H9 (cell line): ENCODE data around the gene PPM1J. TPM values are rescaled to one million over a fixed set of nuclear protein-coding genes. Genes with fewer than 3 reads are reported as not detected.
A peak's percentile ranks its signal among the peaks of the same experiment; 100 is the strongest.

ENCODE experiments used
- DNase-seq: peaks from one replicate; pipeline ENCODE4 v3.0.0-alpha.2; 2017
- H2AFZ ChIP-seq: one replicate; pipeline ENCODE4 v1.6.1; 2013; ENCODE audit warnings: mild to moderate bottlenecking, low read length, control low read depth, moderate library complexity
- H2AK5ac ChIP-seq: 2 replicates; pipeline ENCODE4 v1.6.1; 2013; ENCODE audit warnings: low read length, control low read depth, mixed read lengths; ENCODE audit not compliant: insufficient read length
- H2BK120ac ChIP-seq: one replicate; pipeline ENCODE4 v1.6.1; 2013; ENCODE audit warnings: low read depth, mild to moderate bottlenecking, low read length, control low read depth, inconsistent platforms; ENCODE audit not compliant: poor library complexity, severe bottlenecking
- H2BK12ac ChIP-seq: 2 replicates; pipeline ENCODE4 v1.6.1; 2013; ENCODE audit warnings: low read length, control low read depth, mixed read lengths, low read depth; ENCODE audit not compliant: insufficient read length
- H2BK15ac ChIP-seq: 2 replicates; pipeline ENCODE4 v1.6.1; 2013; ENCODE audit warnings: low read depth, low read length, control low read depth
- H2BK20ac ChIP-seq: one replicate; pipeline ENCODE4 v1.6.1; 2013; ENCODE audit warnings: low read depth, mild to moderate bottlenecking, low read length, control low read depth, inconsistent platforms; ENCODE audit not compliant: poor library complexity, severe bottlenecking
- H2BK5ac ChIP-seq: 2 replicates; pipeline ENCODE4 v1.6.1; 2013; ENCODE audit warnings: low read length, control low read depth, mixed read lengths; ENCODE audit not compliant: insufficient read length
- H3K14ac ChIP-seq: 2 replicates; pipeline ENCODE4 v1.6.1; 2013; ENCODE audit warnings: low read length, control low read depth; ENCODE audit not compliant: insufficient read depth
- H3K18ac ChIP-seq: 2 replicates; pipeline ENCODE4 v1.6.1; 2013; ENCODE audit warnings: low read depth, mild to moderate bottlenecking, mixed read lengths, low read length, control low read depth; ENCODE audit not compliant: insufficient read length
- H3K23ac ChIP-seq: 2 replicates; pipeline ENCODE4 v1.6.1; 2013; ENCODE audit warnings: low read length, control low read depth, mixed read lengths, low read depth; ENCODE audit not compliant: insufficient read length
- H3K23me2 ChIP-seq: 2 replicates; pipeline ENCODE4 v1.6.1; 2013; ENCODE audit warnings: low read depth, mild to moderate bottlenecking, mixed read lengths, low read length, control low read depth; ENCODE audit not compliant: insufficient read length, poor library complexity, severe bottlenecking
- H3K27ac ChIP-seq: 2 replicates; pipeline ENCODE4 v1.5.1; 2013; ENCODE audit warnings: low read length, control low read depth, mixed read lengths, low read depth; ENCODE audit not compliant: insufficient read length
- H3K27me3 ChIP-seq: 2 replicates; pipeline ENCODE4 v1.6.1; 2013; ENCODE audit warnings: low read length, control low read depth, inconsistent platforms; ENCODE audit not compliant: insufficient read depth
- H3K4ac ChIP-seq: 2 replicates; pipeline ENCODE4 v1.6.1; 2013; ENCODE audit warnings: low read depth, mild to moderate bottlenecking, control low read depth, inconsistent platforms, low read length, moderate library complexity
- H3K4me1 ChIP-seq: 2 replicates; pipeline ENCODE4 v1.6.1; 2013; ENCODE audit warnings: low read length, control low read depth, inconsistent platforms; ENCODE audit not compliant: insufficient read depth
- H3K4me2 ChIP-seq: 2 replicates; pipeline ENCODE4 v1.6.1; 2013; ENCODE audit warnings: low read length, control low read depth, mixed read lengths; ENCODE audit not compliant: insufficient read length, insufficient read depth
- H3K56ac ChIP-seq: 2 replicates; pipeline ENCODE4 v1.6.1; 2013; ENCODE audit warnings: low read depth, mild to moderate bottlenecking, mixed read lengths, low read length, control low read depth; ENCODE audit not compliant: insufficient read length
- H3K79me1 ChIP-seq: 2 replicates; pipeline ENCODE4 v1.6.1; 2013; ENCODE audit warnings: low read depth, mild to moderate bottlenecking, moderate library complexity, low read length, control low read depth, inconsistent platforms; ENCODE audit not compliant: insufficient read depth, poor library complexity, severe bottlenecking
- H3K79me2 ChIP-seq: 2 replicates; pipeline ENCODE4 v1.6.1; 2013; ENCODE audit warnings: low read length, control low read depth, inconsistent platforms; ENCODE audit not compliant: insufficient read depth
- H3K9ac ChIP-seq: 2 replicates; pipeline ENCODE4 v1.6.1; 2013; ENCODE audit warnings: low read length, control low read depth, mixed read lengths; ENCODE audit not compliant: insufficient read length; ENCODE audit errors: extremely low read depth
- H3K9me3 ChIP-seq: one replicate; pipeline ENCODE4 v1.6.1; 2013; ENCODE audit warnings: low read depth, low read length, inconsistent platforms; ENCODE audit not compliant: control insufficient read depth
- H3T11ph ChIP-seq: one replicate; pipeline ENCODE4 v1.6.1; 2013; ENCODE audit warnings: mild to moderate bottlenecking, low read length, control low read depth, inconsistent platforms
- H4K20me1 ChIP-seq: one replicate; pipeline ENCODE4 v1.6.1; 2013; ENCODE audit not compliant: control insufficient read depth, insufficient read length, insufficient read depth
- H4K5ac ChIP-seq: 2 replicates; pipeline ENCODE4 v1.6.1; 2013; ENCODE audit warnings: low read depth, mild to moderate bottlenecking, mixed read lengths, low read length, control low read depth; ENCODE audit not compliant: insufficient read length
- H4K8ac ChIP-seq: replicated peaks from 2 replicates; pipeline ENCODE4 v1.6.1; 2013; ENCODE audit warnings: low read length, control low read depth, mixed read lengths, low read depth; ENCODE audit not compliant: insufficient read length
- H4K91ac ChIP-seq: 2 replicates; pipeline ENCODE4 v1.6.1; 2013; ENCODE audit warnings: low read depth, mild to moderate bottlenecking, moderate library complexity, mixed read lengths, low read length, control low read depth; ENCODE audit not compliant: insufficient read length
- H3K27ac Mint-ChIP-seq, 3 experiments: 2 replicates in 2 of 3; 3 replicates in 1 of 3; pipeline ENCODE4 v1.8.0; 2020 to 2021; ENCODE audit warnings: mixed read lengths in 3 of 3, mild to moderate bottlenecking in 1 of 3, moderate library complexity in 1 of 3
- H3K27me3 Mint-ChIP-seq: 2 replicates; pipeline ENCODE4 v1.8.0; 2021; ENCODE audit warnings: low read depth, mild to moderate bottlenecking, moderate library complexity, mixed read lengths
- H3K36me3 Mint-ChIP-seq, 3 experiments: 2 replicates in 2 of 3; 3 replicates in 1 of 3; pipeline ENCODE4 v1.8.0; 2020 to 2021; ENCODE audit warnings: low read depth in 3 of 3, mixed read lengths in 3 of 3; ENCODE audit not compliant: insufficient read depth in 1 of 3
- H3K4me1 Mint-ChIP-seq, 2 experiments: 2 replicates each; pipeline ENCODE4 v1.8.0; 2020; ENCODE audit warnings: mixed read lengths in 2 of 2
- H3K4me3 Mint-ChIP-seq, 2 experiments: 2 replicates in 1 of 2; 3 replicates in 1 of 2; pipeline ENCODE4 v1.8.0; 2020 to 2021; ENCODE audit warnings: mild to moderate bottlenecking in 2 of 2, mixed read lengths in 2 of 2, moderate library complexity in 1 of 2
- H3K9me3 Mint-ChIP-seq, 2 experiments: 2 replicates in 1 of 2; 3 replicates in 1 of 2; pipeline ENCODE4 v1.8.0; 2020; ENCODE audit warnings: mild to moderate bottlenecking in 2 of 2, mixed read lengths in 2 of 2, moderate library complexity in 1 of 2
- WGBS: extraction: QIAGEN DNeasy Blood & Tissue Kit; methylation state at CpG from one replicate; pipeline ENCODE4 v1.1.7; 2013; ENCODE audit warnings: missing lambda C conversion rate, low lambda C conversion rate, mixed read lengths; ENCODE audit not compliant: insufficient read length; ENCODE audit errors: extremely low coverage; 5-methylcytosine and 5-hydroxymethylcytosine counted together
- long read RNA-seq: library from polyadenylated mRNA; unstranded; transcript quantifications from one replicate; pipeline ENCODE4 v2.0.0, GENCODE V29; 2020
- total RNA-seq: library from RNA; stranded (reverse); gene quantifications from 2 replicates; pipeline ENCODE4 v1.2.1, GENCODE V29; 2021
- TF ChIP-seq, protein P1 (sequence below): fragments of 200-600 bp; sonication (generic); conservative IDR thresholded peaks from 3 replicates; pipeline ENCODE4 v1.8.0; 2021; ENCODE audit warnings: antibody characterized with exemption, mild to moderate bottlenecking

PPM1J gene, protein sequence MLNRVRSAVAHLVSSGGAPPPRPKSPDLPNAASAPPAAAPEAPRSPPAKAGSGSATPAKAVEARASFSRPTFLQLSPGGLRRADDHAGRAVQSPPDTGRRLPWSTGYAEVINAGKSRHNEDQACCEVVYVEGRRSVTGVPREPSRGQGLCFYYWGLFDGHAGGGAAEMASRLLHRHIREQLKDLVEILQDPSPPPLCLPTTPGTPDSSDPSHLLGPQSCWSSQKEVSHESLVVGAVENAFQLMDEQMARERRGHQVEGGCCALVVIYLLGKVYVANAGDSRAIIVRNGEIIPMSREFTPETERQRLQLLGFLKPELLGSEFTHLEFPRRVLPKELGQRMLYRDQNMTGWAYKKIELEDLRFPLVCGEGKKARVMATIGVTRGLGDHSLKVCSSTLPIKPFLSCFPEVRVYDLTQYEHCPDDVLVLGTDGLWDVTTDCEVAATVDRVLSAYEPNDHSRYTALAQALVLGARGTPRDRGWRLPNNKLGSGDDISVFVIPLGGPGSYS
- 12.7 and 13.2 TPM in 2 replicates for total RNA-seq
- long read RNA-seq, transcript PPM1J-201 (10 exons, 1,863 nt), result major isoform, 131 of 182 reads
- long read RNA-seq, partial matches to known transcripts, result 9 of 182 reads
- long read RNA-seq, other reads (novel, unspliced or antisense), result 40 of 182 reads

DNA sequence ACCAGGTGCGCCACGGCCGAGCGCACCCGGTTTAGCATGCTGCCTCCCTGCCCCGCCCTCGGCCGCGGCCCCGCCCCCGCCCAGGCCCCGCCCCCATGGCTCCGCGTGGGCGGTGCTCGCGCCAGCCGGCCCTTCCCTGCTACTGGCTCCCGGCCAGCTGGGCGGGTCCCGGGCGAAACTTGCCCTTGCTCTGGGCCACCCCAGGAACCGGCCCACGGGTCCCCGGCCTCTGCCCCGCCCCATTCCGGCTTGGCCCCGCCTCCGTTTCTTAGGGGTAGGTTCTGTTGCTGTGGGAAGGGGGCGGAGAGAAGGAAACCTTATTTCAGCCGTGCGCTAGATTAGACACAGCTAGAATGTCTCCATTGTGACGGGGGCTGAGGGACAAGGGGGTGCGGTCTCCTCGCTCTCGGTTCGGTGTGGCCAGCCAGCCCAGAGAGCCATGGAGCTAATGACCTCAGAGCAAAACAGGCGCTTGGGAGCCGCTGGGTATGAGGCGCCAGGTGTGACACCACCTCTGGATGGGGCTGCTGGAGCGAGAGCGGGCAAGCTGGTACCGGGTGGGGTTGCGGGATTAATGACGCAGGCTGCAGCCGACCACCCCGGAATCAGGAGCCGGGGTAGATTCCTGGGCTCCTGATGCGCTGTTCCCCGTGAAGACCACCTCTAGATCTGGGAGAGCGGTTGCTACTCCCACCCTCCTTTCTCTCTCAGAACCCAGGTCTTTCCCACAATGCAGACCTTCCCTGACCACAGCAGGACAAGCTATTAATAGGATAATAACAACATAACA, at the start of gene PPM1J:
Gene PPM1J (minus strand): TSS at position 69 of the 790 bp plus-strand sequence. CDS start 31 bp downstream, at position 38.
- H3K4me3 Mint-ChIP-seq, result peak within 1 kb of the TSS; percentile 78 to 95
- Histone ChIP-seq H3K27me3 (no peaks in the 10 kb centered on the region; the same call in 1 of the 2 replicates), H2BK15ac (no peak within 1 kb of the TSS), H4K20me1 (no peaks in the 10 kb centered on the region), H3K79me1 (no peaks in the 10 kb centered on the region), H3K23me2 (peaks cover 19% of the 10 kb centered on the region), H3K27ac (no peak within 1 kb of the TSS), H3K4me2 (peak within 1 kb of the TSS; percentile 62), H3K23ac (no peak within 1 kb of the TSS), H3K4ac (no peak within 1 kb of the TSS), H4K5ac (no peak within 1 kb of the TSS), H3K56ac (no peak within 1 kb of the TSS), H3T11ph (no peak within 1 kb of the TSS), H3K18ac (no peak within 1 kb of the TSS), H2BK12ac (no peak within 1 kb of the TSS), H2AFZ (no peak within 1 kb of the TSS), H3K79me2 (no peaks in the 10 kb centered on the region; the same call in 1 of the 2 replicates), H2BK20ac (no peak within 1 kb of the TSS), H4K91ac (no peak within 1 kb of the TSS), H3K9me3 (no peaks in the 10 kb centered on the region), H2AK5ac (no peak within 1 kb of the TSS), H2BK120ac (no peak within 1 kb of the TSS), H4K8ac (no peak within 1 kb of the TSS), H2BK5ac (no peak within 1 kb of the TSS), H3K14ac (no peak within 1 kb of the TSS), H3K4me1 (peaks cover 3% of the 10 kb centered on the region; the same call in 1 of the 2 replicates), H3K9ac (no peak within 1 kb of the TSS)
- peaks cover 57% of the 10 kb centered on the region for H3K27me3 Mint-ChIP-seq
- peak within 1 kb of the TSS in 1 of 3 experiments; percentile 85; a peak in 3 of 7 replicates for H3K27ac Mint-ChIP-seq
- TF ChIP-seq, protein P1, sequence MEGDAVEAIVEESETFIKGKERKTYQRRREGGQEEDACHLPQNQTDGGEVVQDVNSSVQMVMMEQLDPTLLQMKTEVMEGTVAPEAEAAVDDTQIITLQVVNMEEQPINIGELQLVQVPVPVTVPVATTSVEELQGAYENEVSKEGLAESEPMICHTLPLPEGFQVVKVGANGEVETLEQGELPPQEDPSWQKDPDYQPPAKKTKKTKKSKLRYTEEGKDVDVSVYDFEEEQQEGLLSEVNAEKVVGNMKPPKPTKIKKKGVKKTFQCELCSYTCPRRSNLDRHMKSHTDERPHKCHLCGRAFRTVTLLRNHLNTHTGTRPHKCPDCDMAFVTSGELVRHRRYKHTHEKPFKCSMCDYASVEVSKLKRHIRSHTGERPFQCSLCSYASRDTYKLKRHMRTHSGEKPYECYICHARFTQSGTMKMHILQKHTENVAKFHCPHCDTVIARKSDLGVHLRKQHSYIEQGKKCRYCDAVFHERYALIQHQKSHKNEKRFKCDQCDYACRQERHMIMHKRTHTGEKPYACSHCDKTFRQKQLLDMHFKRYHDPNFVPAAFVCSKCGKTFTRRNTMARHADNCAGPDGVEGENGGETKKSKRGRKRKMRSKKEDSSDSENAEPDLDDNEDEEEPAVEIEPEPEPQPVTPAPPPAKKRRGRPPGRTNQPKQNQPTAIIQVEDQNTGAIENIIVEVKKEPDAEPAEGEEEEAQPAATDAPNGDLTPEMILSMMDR, result no peak
- no CpG with 5 or more reads among the region's 51 CpGs for WGBS
- peak; percentile 99 for DNase-seq
- H3K4me1 Mint-ChIP-seq, result peaks cover 51 to 55% of the 10 kb centered on the region in 2 experiments
- peaks cover 4 to 9% (median 7%) of the 10 kb centered on the region in 3 experiments for H3K36me3 Mint-ChIP-seq
- peaks cover 0 to 3% of the 10 kb centered on the region in 2 experiments; a peak in 2 of 5 replicates for H3K9me3 Mint-ChIP-seq
